SKM-1 treated with dmso at 0.1 percent for 144 hours (cell line): Measurements from ENCODE around the gene ZNF605.
"Not testable (repeated sequence)": the region's sequence is repeated elsewhere in the genome, so short reads cannot be mapped to it uniquely, and the experiment has no call there.

ENCODE experiments used
- DNase-seq: peaks from one replicate; lab custom pipeline; 2025; ENCODE audit not compliant: unreplicated experiment; lab: John Stamatoyannopoulos, UW

The ZNF605 gene

GRCh38 chr12:132908145-132909029 is 47.7 kb downstream of the ZNF605 start:
- DNase-seq = no peak

GRCh38 chr12:132907789-132908144 is 48.3 kb downstream of the ZNF605 start:
- not testable (repeated sequence) for DNase-seq

GRCh38 chr12:132907216-132907615 is 48.9 kb downstream of the ZNF605 start:
- no peak for DNase-seq

GRCh38 chr12:132904718-132905328 is 51.3 kb downstream of the ZNF605 start:
- DNase-seq = no peak

- DNase-seq = no peak
Observed at GRCh38 chr12:132899033-132899432, 57.1 kb downstream of the ZNF605 start.

GRCh38 chr12:132888852-132889251 is 67.3 kb downstream of the ZNF605 start:
- DNase-seq = no peak

GRCh38 chr12:132887513-132888351 is 68.4 kb downstream of the ZNF605 start, which contains the start of gene CHFR:
Gene CHFR, minus strand, starts transcription at chr12:132887605. Its CDS starts 277 bp downstream, at chr12:132887328.
- no peak for DNase-seq

- no peak for DNase-seq
Observed at GRCh38 chr12:132886529-132887477, 69.3 kb downstream of the ZNF605 start.

- no peak for DNase-seq
Observed at GRCh38 chr12:132881818-132882217, 74.3 kb downstream of the ZNF605 start.

GRCh38 chr12:132874620-132875019 is 81.5 kb downstream of the ZNF605 start:
- not testable (repeated sequence) for DNase-seq

- DNase-seq = no peak
Observed at GRCh38 chr12:132874175-132874574, 81.9 kb downstream of the ZNF605 start.

GRCh38 chr12:132873724-132874123 is 82.4 kb downstream of the ZNF605 start:
- DNase-seq = no peak

- DNase-seq = no peak
Observed at GRCh38 chr12:132872975-132873421, 83.1 kb downstream of the ZNF605 start.

- DNase-seq = no peak
Observed at GRCh38 chr12:132872073-132872855, 83.8 kb downstream of the ZNF605 start.

- no peak for DNase-seq
Observed at GRCh38 chr12:132869551-132869950, 86.6 kb downstream of the ZNF605 start.
